HEK293T (cell line): ENCODE data around the gene SYT2.

ENCODE experiments used
- ARNT ChIP-seq: fragments of 450-650 bp; IDR thresholded peaks from 2 replicates; pipeline ENCODE4 v1.6.1; 2017; ENCODE audit warnings: mild to moderate bottlenecking
- BHLHE40 ChIP-seq: fragments of 450-650 bp; IDR thresholded peaks from 2 replicates; pipeline ENCODE4 v1.6.1; 2016; ENCODE audit warnings: mild to moderate bottlenecking, moderate library complexity, borderline replicate concordance
- FOXA1 ChIP-seq: fragments of 450-650 bp; IDR thresholded peaks from 2 replicates; pipeline ENCODE4 v1.6.1; 2016; ENCODE audit warnings: mild to moderate bottlenecking
- FOXK2 ChIP-seq: fragments of 450-650 bp; IDR thresholded peaks from 2 replicates; pipeline ENCODE4 v1.6.1; 2016; ENCODE audit warnings: mild to moderate bottlenecking
- FOXM1 ChIP-seq: fragments of 450-650 bp; IDR thresholded peaks from 2 replicates; pipeline ENCODE4 v1.6.1; 2017; ENCODE audit warnings: mild to moderate bottlenecking, borderline replicate concordance
- HDGF ChIP-seq: fragments of 450-650 bp; IDR thresholded peaks from 2 replicates; pipeline ENCODE4 v1.6.1; 2017; ENCODE audit warnings: antibody characterized with exemption, borderline replicate concordance
- L3MBTL2 ChIP-seq: fragments of 450-650 bp; conservative IDR thresholded peaks from 2 replicates; pipeline ENCODE4 v1.6.1; 2016; ENCODE audit warnings: mild to moderate bottlenecking
- LEF1 ChIP-seq: fragments of 450-650 bp; IDR thresholded peaks from 2 replicates; pipeline ENCODE4 v1.6.1; 2017; ENCODE audit warnings: mild to moderate bottlenecking, borderline replicate concordance
- NFRKB ChIP-seq: fragments of 450-650 bp; IDR thresholded peaks from 2 replicates; pipeline ENCODE4 v1.6.1; 2016; ENCODE audit warnings: mild to moderate bottlenecking, moderate library complexity
- PKNOX1 ChIP-seq: fragments of 450-650 bp; IDR thresholded peaks from 2 replicates; pipeline ENCODE4 v1.6.1; 2016
- SP1 ChIP-seq: fragments of 450-650 bp; IDR thresholded peaks from 2 replicates; pipeline ENCODE4 v1.6.1; 2017
- SUZ12 ChIP-seq: fragments of 450-650 bp; IDR thresholded peaks from 2 replicates; pipeline ENCODE4 v1.6.1; 2016; ENCODE audit warnings: mild to moderate bottlenecking
- TARDBP ChIP-seq: fragments of 450-650 bp; IDR thresholded peaks from 2 replicates; pipeline ENCODE4 v1.6.1; 2016
- ZNF384 ChIP-seq: fragments of 450-650 bp; IDR thresholded peaks from 2 replicates; pipeline ENCODE4 v1.6.1; 2016

- no peak for TF ChIP-seq FOXM1
- TF ChIP-seq ZNF384 = no peak
- TF ChIP-seq LEF1 = no peak
- TF ChIP-seq BHLHE40 = no peak
- TF ChIP-seq FOXA1 = no peak
- no peak for TF ChIP-seq SUZ12
- no peak for TF ChIP-seq TARDBP
- no peak for TF ChIP-seq L3MBTL2
- no peak for TF ChIP-seq HDGF
- TF ChIP-seq SP1 = no peak
- TF ChIP-seq ARNT = no peak
- no peak for TF ChIP-seq FOXK2
- TF ChIP-seq PKNOX1 = no peak
- no peak for TF ChIP-seq NFRKB
Observed at GRCh38 chr1:202713110-202713509, 2.9 kb upstream of the SYT2 start.
